ENCODE data around the gene B4GALNT3. TPM values are rescaled to one million over a fixed set of nuclear protein-coding genes. Genes with fewer than 3 reads are reported as not detected.

The B4GALNT3 gene
- total and polyA plus RNA-seq, 3 donors from 2014 or later = 16.7 to 34.6 (median 24.3) TPM

DNA sequence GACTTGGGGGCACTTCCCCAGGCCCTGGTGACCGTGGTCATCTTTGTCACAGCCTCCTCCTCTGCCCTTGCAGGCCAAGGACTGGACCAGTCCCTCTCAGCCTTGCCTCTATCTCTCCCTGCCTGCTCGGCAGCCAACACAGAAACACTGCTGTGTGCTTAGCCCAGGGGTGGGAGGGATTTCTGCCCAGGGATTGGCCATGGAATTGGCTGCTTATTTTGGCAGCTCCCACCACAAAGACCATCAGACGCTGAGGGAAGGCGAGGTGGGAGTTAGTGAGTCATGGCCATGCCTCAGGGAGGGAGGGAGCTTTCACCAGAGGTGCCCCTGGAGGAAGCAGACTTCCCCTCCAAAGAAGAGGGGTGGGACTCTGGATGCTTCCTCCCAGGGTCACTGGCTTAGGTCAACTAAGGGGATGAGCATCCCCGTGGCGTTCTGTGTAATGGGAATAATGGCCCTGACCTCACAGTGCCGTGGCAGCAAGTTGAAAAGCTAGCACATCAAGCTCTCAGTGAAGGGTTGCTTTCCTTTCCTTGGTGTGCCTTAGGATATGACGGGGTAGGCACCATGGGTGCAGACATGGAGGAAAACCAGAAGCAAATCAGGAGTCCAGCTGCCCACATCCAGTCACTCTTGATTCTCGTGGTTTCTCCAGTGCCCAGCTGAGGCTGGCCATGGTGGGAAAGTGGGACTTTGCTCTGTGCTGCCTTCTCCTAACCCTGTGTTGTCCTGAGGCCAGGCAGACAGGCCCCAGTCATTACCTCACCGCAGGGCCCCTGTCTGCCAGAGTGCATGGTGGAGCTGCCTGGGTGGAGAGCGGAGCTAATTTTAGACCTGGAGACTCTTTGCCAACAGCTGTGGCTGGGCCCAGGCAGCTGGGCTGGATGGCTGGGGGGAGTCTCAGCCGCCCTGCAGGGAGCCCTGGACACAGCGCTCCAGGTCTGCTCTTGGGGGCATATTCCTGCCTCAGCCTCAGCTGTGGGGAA, 21.4 kb downstream of the B4GALNT3 start:
- no peak for DNase-seq
- no peaks in the 10 kb centered on the region for H3K27me3 ChIP-seq
- H3K4me3 ChIP-seq = no peak overlapping the region
- intact Hi-C loops (cut with DNase I; ENCODE audit: low total_unique reads) = no loop called here
- TF ChIP-seq, protein P1, sequence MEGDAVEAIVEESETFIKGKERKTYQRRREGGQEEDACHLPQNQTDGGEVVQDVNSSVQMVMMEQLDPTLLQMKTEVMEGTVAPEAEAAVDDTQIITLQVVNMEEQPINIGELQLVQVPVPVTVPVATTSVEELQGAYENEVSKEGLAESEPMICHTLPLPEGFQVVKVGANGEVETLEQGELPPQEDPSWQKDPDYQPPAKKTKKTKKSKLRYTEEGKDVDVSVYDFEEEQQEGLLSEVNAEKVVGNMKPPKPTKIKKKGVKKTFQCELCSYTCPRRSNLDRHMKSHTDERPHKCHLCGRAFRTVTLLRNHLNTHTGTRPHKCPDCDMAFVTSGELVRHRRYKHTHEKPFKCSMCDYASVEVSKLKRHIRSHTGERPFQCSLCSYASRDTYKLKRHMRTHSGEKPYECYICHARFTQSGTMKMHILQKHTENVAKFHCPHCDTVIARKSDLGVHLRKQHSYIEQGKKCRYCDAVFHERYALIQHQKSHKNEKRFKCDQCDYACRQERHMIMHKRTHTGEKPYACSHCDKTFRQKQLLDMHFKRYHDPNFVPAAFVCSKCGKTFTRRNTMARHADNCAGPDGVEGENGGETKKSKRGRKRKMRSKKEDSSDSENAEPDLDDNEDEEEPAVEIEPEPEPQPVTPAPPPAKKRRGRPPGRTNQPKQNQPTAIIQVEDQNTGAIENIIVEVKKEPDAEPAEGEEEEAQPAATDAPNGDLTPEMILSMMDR (IDR thresholded peaks at IDR 0.05) = no peak
- TF ChIP-seq POLR2A (IDR thresholded peaks at IDR 0.05) = no peak
- no peaks in the 10 kb centered on the region for H3K36me3 ChIP-seq (ENCODE audit: low read depth, missing control alignments)
- H3K27ac ChIP-seq = peak overlapping the region in 1 of 2 donors; percentile 32
- WGBS, 2 donors = 45 to 51% methylated on average over 8 to 13 of the region's 13 CpGs
- no peaks in the 10 kb centered on the region for H3K9me3 ChIP-seq
- peaks cover 6% of the 10 kb centered on the region for H3K4me1 ChIP-seq

DNA sequence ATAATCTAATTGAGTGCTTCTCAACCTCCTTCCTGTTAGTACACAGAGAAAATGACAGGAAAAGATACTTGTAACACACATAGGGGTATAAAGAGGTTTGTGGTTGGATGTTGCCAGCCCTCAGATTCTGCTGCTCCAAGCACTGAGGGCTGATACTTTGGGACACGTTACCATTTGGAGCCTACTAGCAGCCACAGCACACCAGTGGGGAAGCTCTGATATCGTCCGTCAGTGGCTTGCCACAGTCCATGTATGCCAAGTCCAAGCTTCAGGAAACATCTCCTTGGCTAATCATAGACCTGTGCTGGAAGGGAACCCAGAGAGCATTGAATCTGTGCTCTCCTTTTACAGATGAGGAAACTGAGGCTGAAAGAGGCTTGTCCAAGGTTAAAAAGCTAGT, 22.3 kb downstream of the B4GALNT3 start:
- H3K36me3 ChIP-seq (ENCODE audit: low read depth, missing control alignments) = no peaks in the 10 kb centered on the region
- no peak for DNase-seq
- H3K27me3 ChIP-seq = no peaks in the 10 kb centered on the region
- WGBS, 2 donors = 83 to 84% methylated on average over 3 of the region's 3 CpGs
- intact Hi-C loops (cut with DNase I; ENCODE audit: low total_unique reads) = no loop called here
- no peak overlapping the region for H3K27ac ChIP-seq
- no peaks in the 10 kb centered on the region for H3K9me3 ChIP-seq
- H3K4me1 ChIP-seq = peaks cover 6% of the 10 kb centered on the region
- H3K4me3 ChIP-seq = no peak overlapping the region
- no peak for TF ChIP-seq POLR2A (IDR thresholded peaks at IDR 0.05)
- TF ChIP-seq, protein P1 (IDR thresholded peaks at IDR 0.05) = no peak

DNA sequence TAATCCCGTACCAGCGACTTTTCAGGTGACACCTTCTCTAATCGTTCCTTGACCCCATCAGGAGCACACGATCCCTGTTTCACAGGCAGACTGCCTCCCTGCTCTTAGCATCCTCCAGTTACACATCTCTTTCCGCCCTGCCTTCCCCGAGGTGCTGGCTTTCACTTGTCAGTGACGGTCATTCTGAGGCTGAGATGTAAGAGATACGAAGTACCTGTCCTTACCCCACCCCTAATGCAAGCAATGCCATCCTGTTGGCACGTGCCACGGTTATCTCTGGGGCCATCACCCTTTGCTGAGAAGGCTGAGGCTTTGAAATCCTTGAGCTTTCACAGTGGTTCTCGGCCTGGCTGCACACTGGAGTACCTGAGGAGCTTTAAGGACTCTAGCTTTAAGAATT, 24.4 kb downstream of the B4GALNT3 start:
- no peaks in the 10 kb centered on the region for H3K36me3 ChIP-seq (ENCODE audit: low read depth, missing control alignments)
- no peak for DNase-seq
- peaks cover 6% of the 10 kb centered on the region for H3K4me1 ChIP-seq
- intact Hi-C loops (cut with DNase I; ENCODE audit: low total_unique reads) = no loop called here
- TF ChIP-seq POLR2A (IDR thresholded peaks at IDR 0.05) = no peak
- TF ChIP-seq, protein P1 (IDR thresholded peaks at IDR 0.05) = no peak
- WGBS, 2 donors = 89 to 91% methylated on average over 9 to 11 of the region's 11 CpGs
- H3K9me3 ChIP-seq = no peaks in the 10 kb centered on the region
- H3K27ac ChIP-seq = no peak overlapping the region
- no peak overlapping the region for H3K4me3 ChIP-seq
- no peaks in the 10 kb centered on the region for H3K27me3 ChIP-seq

DNA sequence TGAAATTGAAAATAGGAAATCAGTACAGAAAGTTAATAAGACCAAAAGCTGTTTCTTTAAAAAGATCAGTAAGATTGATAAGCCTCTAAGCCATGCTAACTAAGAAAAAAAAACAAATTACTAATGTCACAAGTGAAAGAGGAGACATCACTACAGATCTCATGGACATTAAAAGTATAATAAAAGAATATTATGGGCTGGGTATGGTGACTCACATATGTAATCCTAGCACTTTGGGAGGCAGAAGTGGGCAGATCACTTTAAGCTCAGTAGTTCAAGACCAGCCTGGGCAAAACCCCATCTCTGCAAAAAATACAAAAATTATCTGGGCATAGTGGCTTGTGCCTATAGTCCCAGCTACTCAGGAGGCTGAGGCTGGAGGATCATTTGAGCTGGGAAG, 30.5 kb downstream of the B4GALNT3 start:
- TF ChIP-seq POLR2A (IDR thresholded peaks at IDR 0.05) = no peak
- TF ChIP-seq, protein P1 (IDR thresholded peaks at IDR 0.05) = no peak
- no peak for DNase-seq
- Histone ChIP-seq H3K4me1 (no peaks in the 10 kb centered on the region), H3K27ac (no peak overlapping the region), H3K9me3 (no peaks in the 10 kb centered on the region), H3K4me3 (no peak overlapping the region), H3K36me3 (ENCODE audit: low read depth, missing control alignments) (no peaks in the 10 kb centered on the region), H3K27me3 (no peaks in the 10 kb centered on the region)
- intact Hi-C loops (cut with DNase I; ENCODE audit: low total_unique reads) = no loop called here
